ENCODE data around the gene TEAD3.

The TEAD3 gene

DNA sequence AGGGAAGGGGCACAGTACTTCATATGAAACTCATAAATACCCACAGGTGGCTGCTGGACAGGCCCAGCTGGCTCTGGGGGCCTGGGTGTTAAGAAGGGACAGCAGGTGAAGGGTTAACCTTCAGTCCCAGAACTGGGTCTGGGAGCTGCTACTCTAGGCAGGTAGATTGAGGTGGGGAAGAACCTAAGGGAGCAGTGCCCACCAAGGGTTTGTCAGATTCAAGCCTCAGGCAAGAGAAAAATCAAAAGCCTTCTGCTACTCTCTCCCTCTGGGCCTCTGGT lies 23.1 kb downstream of the TEAD3 start:
- DNase-seq = no peak
- Mint-ChIP-seq H3K4me3 (no peak overlapping the region), H3K9me3 (no peaks in the 10 kb centered on the region), H3K36me3 (ENCODE audit: insufficient read depth) (peaks cover 54% of the 10 kb centered on the region), H3K27me3 (no peaks in the 10 kb centered on the region), H3K27ac (no peak overlapping the region), H3K4me1 (ENCODE audit: low read depth in 2 of 2) (peaks cover 22 to 27% of the 10 kb centered on the region in 2 donors)
- ATAC-seq (replicated peaks) = no peak

- ATAC-seq (replicated peaks) (no peak), DNase-seq (no peak)
- Mint-ChIP-seq H3K4me1 (ENCODE audit: low read depth in 2 of 2) (peaks cover 27% of the 10 kb centered on the region in 2 donors), H3K27me3 (no peaks in the 10 kb centered on the region), H3K4me3 (no peak overlapping the region), H3K36me3 (ENCODE audit: insufficient read depth) (peaks cover 59% of the 10 kb centered on the region), H3K27ac (peak overlapping the region in 1 of 2 donors; percentile 57), H3K9me3 (no peaks in the 10 kb centered on the region)
Measured at GRCh38 chr6:35473075-35473849, 23.6 kb downstream of the TEAD3 start.

- DNase-seq (no peak), ATAC-seq (replicated peaks) (no peak)
- Mint-ChIP-seq H3K9me3 (no peaks in the 10 kb centered on the region), H3K27ac (peak overlapping the region in 1 of 2 donors; percentile 26), H3K4me1 (ENCODE audit: low read depth in 2 of 2) (peaks cover 31 to 35% of the 10 kb centered on the region in 2 donors), H3K27me3 (no peaks in the 10 kb centered on the region), H3K4me3 (no peak overlapping the region), H3K36me3 (ENCODE audit: insufficient read depth) (peaks cover 70% of the 10 kb centered on the region)
Measured at GRCh38 chr6:35471836-35472345, 25.0 kb downstream of the TEAD3 start.

GRCh38 chr6:35470663-35471120 lies 26.2 kb downstream of the TEAD3 start:
- H3K9me3 Mint-ChIP-seq = no peaks in the 10 kb centered on the region
- peaks cover 31 to 35% of the 10 kb centered on the region in 2 donors for H3K4me1 Mint-ChIP-seq (ENCODE audit: low read depth in 2 of 2)
- H3K27me3 Mint-ChIP-seq = no peaks in the 10 kb centered on the region
- DNase-seq = no peak
- ATAC-seq (replicated peaks) = no peak
- peak overlapping the region; percentile 97 to 98 for H3K4me3 Mint-ChIP-seq
- peak overlapping the region; percentile 97 to 99 for H3K27ac Mint-ChIP-seq
- H3K36me3 Mint-ChIP-seq (ENCODE audit: insufficient read depth) = peaks cover 70% of the 10 kb centered on the region

- DNase-seq (no peak), ATAC-seq (replicated peaks) (no peak)
- H3K27me3 Mint-ChIP-seq = no peaks in the 10 kb centered on the region
- H3K4me1 Mint-ChIP-seq (ENCODE audit: low read depth in 2 of 2) = peaks cover 31 to 35% of the 10 kb centered on the region in 2 donors
- H3K4me3 Mint-ChIP-seq = peak overlapping the region; percentile 97 to 98
- no peaks in the 10 kb centered on the region for H3K9me3 Mint-ChIP-seq
- peak overlapping the region; percentile 97 to 99 for H3K27ac Mint-ChIP-seq
- H3K36me3 Mint-ChIP-seq (ENCODE audit: insufficient read depth) = peaks cover 70% of the 10 kb centered on the region
Measured at GRCh38 chr6:35469751-35470662, 26.9 kb downstream of the TEAD3 start.

DNA sequence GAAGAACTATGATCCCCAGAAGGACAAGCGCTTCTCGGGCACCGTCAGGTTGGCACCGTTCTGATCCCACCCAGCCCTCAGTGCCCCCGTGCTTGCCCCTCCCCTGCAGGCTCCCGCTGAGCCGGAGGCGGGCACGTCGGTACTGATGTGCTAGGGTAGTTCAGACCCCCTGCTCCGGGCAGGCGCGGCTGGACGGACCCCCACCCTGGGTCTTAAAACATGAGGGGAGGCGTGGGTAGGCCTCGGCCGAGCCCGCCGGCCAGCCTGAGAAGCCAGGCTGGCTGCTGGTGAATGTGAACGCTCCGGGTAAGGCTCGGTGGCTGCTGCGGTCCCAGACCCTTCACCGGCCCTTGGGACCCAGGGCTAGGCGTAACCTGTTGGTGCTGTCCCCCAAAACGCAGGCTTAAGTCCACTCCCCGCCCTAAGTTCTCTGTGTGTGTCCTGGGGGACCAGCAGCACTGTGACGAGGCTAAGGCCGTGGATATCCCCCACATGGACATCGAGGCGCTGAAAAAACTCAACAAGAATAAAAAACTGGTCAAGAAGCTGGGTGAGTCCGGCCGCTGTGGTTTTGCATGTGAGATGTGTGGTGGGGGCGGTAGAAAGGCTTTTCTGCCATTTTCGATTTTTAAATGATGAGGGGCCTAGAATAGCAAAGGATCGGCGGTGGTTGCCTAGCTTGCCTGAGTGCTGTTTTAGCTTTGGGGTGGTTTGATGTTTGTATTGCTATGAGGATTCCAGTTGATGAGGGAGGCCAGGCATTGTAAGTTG lies 27.7 kb downstream of the TEAD3 start:
- Mint-ChIP-seq H3K27ac (peak overlapping the region; percentile 97 to 99), H3K36me3 (ENCODE audit: insufficient read depth) (peaks cover 65% of the 10 kb centered on the region), H3K4me3 (peak overlapping the region; percentile 97 to 98), H3K27me3 (no peaks in the 10 kb centered on the region), H3K9me3 (no peaks in the 10 kb centered on the region), H3K4me1 (ENCODE audit: low read depth in 2 of 2) (peaks cover 31% of the 10 kb centered on the region in 2 donors)
- ATAC-seq (replicated peaks) (no peak), DNase-seq (no peak)

DNA sequence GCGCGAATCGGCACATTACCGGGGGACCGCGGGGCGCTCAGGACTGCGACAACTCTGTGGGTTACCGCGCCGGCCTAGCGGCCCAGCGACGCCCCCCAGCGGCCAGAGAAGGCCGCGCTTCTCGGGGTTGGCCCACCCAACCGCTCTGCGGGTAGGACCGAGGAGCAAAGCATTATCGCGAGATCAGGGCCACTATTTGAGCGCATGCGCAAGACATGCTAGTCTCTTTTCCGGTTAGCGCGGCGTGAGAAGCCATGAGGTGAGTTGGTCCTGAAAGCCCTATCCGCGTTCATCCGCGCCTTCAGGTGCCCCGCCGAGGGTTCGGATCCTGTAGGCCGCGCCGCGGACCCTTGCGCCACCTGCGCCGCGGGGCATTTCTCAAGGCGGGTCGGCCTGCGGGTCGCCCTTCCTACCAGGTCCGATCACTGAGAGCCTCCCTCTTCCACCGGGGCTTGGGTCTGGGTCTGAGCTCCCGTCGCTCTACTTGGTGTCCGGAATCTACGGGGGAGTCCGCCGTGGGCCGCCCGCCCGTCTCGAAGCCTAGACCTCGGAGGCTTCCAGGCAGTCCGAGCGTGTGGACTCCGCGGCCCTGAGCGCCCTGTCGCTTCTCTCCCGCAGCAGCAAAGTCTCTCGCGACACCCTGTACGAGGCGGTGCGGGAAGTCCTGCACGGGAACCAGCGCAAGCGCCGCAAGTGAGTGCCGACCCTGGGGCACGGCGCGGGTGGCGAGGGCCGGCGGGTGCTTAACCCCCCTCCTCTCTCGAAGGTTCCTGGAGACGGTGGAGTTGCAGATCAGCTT lies 28.5 kb downstream of the TEAD3 start, which contains the start of gene RPL10A:
RPL10A (plus strand) TSS at position 221 of the 799 bp plus-strand sequence; CDS start at position 255, 34 bp downstream.
- H3K4me3 Mint-ChIP-seq = peak within 1 kb of the TSS; percentile 97 to 98
- peaks cover 59% of the 10 kb centered on the region for H3K36me3 Mint-ChIP-seq (ENCODE audit: insufficient read depth)
- ATAC-seq (replicated peaks) (peak; percentile 86), DNase-seq (peak; percentile 93)
- peaks cover 31% of the 10 kb centered on the region in 2 donors for H3K4me1 Mint-ChIP-seq (ENCODE audit: low read depth in 2 of 2)
- H3K27me3 Mint-ChIP-seq = no peaks in the 10 kb centered on the region
- H3K27ac Mint-ChIP-seq = peak within 1 kb of the TSS; percentile 97 to 99
- no peaks in the 10 kb centered on the region for H3K9me3 Mint-ChIP-seq

DNA sequence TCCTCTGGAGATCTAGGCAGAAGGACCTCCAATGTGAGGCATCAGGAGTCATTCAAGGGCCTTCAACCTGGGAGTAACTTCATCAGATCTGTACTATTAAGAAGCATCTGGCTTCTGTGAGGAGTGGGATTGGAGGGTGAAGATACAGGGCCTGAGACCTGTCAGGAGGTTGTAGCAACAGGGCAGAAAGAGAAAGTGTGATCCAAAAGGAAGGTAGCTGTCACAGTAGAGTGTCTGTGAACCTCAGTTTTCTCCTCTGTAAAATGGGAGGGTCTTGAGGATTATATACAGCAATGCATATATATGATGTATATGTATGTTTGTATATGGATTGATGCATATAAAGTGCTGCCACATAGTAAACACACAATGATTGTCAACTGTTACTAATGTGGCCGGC lies 31.2 kb downstream of the TEAD3 start:
- no peak overlapping the region for H3K27ac Mint-ChIP-seq
- H3K27me3 Mint-ChIP-seq = no peaks in the 10 kb centered on the region
- H3K4me1 Mint-ChIP-seq (ENCODE audit: low read depth in 2 of 2) = peaks cover 26 to 28% of the 10 kb centered on the region in 2 donors
- H3K9me3 Mint-ChIP-seq = no peaks in the 10 kb centered on the region
- H3K36me3 Mint-ChIP-seq (ENCODE audit: insufficient read depth) = peaks cover 44% of the 10 kb centered on the region
- H3K4me3 Mint-ChIP-seq = no peak overlapping the region
- ATAC-seq (replicated peaks) (no peak), DNase-seq (no peak)

DNA sequence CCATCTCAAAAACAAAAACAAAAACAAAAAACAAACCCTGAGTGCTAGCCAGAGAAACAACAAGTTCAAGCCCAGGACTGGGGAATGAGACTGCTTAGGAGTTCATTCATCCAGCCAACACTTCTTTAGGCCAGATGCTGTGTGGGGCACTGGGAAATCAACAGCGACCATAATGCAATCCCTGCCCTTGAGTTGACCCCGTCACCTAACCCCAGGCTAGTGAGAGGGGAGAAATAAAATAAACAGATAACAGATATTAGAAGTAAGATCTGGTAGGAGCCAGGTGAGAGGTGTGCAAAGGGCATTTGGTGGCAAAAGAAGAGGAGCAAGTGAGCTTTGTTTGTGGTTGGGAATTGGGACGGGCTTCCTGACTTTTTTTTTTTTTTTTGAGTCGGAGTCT lies 33.6 kb downstream of the TEAD3 start:
- H3K4me3 Mint-ChIP-seq = no peak overlapping the region
- H3K36me3 Mint-ChIP-seq (ENCODE audit: insufficient read depth) = peaks cover 26% of the 10 kb centered on the region
- ATAC-seq (replicated peaks) = no peak

DNA sequence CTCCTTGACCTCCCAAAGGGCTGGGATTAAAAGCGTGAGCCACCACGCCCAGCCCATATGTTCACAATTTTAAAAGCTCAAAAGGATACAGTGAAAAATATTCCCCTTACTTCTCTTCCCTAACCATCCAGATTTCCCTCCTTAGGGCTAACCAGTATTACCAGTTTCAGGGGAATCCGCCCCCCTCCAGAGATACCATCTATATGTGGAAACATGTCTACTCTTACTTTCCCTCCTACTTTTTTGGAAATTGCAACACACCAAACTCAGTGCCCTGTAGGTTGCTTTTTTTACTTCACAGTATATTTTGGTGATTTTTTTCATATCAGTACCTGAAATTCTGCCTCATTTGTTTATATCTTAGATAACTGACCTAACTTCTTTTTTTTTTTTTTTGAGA lies 35.6 kb downstream of the TEAD3 start:
- H3K4me1 Mint-ChIP-seq (ENCODE audit: low read depth in 2 of 2) = no peaks in the 10 kb centered on the region
- no peaks in the 10 kb centered on the region for H3K27me3 Mint-ChIP-seq
- ATAC-seq (replicated peaks) = no peak
- no peak overlapping the region for H3K27ac Mint-ChIP-seq
- no peak overlapping the region for H3K4me3 Mint-ChIP-seq
- no peak for DNase-seq
- H3K9me3 Mint-ChIP-seq = no peaks in the 10 kb centered on the region
- peaks cover 20% of the 10 kb centered on the region for H3K36me3 Mint-ChIP-seq (ENCODE audit: insufficient read depth)

More for the DNA sequence above, 33.6 kb downstream of the TEAD3 start:
- no peaks in the 10 kb centered on the region for H3K27me3 Mint-ChIP-seq
- peaks cover 5 to 8% of the 10 kb centered on the region in 2 donors for H3K4me1 Mint-ChIP-seq (ENCODE audit: low read depth in 2 of 2)
- H3K27ac Mint-ChIP-seq = no peak overlapping the region
- no peaks in the 10 kb centered on the region for H3K9me3 Mint-ChIP-seq
- DNase-seq = no peak

DNA sequence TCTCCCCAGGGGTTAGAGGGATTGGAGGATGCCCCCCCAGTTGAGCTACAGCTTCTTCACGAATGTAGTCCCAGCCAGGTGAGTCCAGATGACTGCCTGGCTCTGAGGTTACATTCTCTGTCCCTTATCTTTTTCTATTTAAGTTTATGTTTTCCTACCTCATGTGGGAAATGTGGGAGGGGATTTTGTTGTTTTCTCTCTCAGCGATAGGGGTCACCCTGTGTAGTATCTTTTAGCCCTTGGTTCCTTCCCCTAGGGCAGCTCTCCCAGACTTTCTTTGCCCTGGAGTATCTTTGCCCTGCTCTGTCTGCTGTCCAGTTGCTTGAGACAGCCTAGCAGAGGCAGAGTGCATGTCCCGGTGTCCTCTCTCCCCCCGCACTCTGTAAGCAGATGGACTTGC lies 39.0 kb downstream of the TEAD3 start:
- Mint-ChIP-seq H3K27me3 (no peaks in the 10 kb centered on the region), H3K4me1 (ENCODE audit: low read depth in 2 of 2) (peaks cover 13 to 14% of the 10 kb centered on the region in 2 donors), H3K4me3 (no peak overlapping the region), H3K9me3 (no peaks in the 10 kb centered on the region), H3K27ac (peak overlapping the region in 1 of 2 donors; percentile 78), H3K36me3 (ENCODE audit: insufficient read depth) (peaks cover 22% of the 10 kb centered on the region)
- DNase-seq (no peak), ATAC-seq (replicated peaks) (no peak)

GRCh38 chr6:35454391-35455110 lies 42.3 kb downstream of the TEAD3 start:
- H3K27ac Mint-ChIP-seq = no peak overlapping the region
- peak overlapping the region in 1 of 2 donors; percentile 54 for H3K4me3 Mint-ChIP-seq
- H3K9me3 Mint-ChIP-seq = no peaks in the 10 kb centered on the region
- peaks cover 7% of the 10 kb centered on the region for H3K36me3 Mint-ChIP-seq (ENCODE audit: insufficient read depth)
- no peak for ATAC-seq (replicated peaks)
- peaks cover 25 to 26% of the 10 kb centered on the region in 2 donors for H3K4me1 Mint-ChIP-seq (ENCODE audit: low read depth in 2 of 2)
- no peak for DNase-seq
- H3K27me3 Mint-ChIP-seq = no peaks in the 10 kb centered on the region

All from effector memory CD8-positive, alpha-beta T cell (primary cell).